Activated naive CD4-positive, alpha-beta T cell (primary cell): ENCODE results near the gene ACAD9.

Source experiments
- DNase-seq, 4 experiments: peaks; one replicate each; lab custom pipeline; 2025; lab: John Stamatoyannopoulos, UW

Gene ACAD9

GRCh38 chr3:128935922-128936321 is 56.5 kb downstream of the ACAD9 start:
- no peak for DNase-seq

- DNase-seq: no peak
Observed at GRCh38 chr3:128936341-128936740, 56.9 kb downstream of the ACAD9 start.

GRCh38 chr3:128940252-128940651 is 60.8 kb downstream of the ACAD9 start:
- no peak for DNase-seq

- DNase-seq: no peak
Observed at GRCh38 chr3:128942161-128942952, 62.9 kb downstream of the ACAD9 start.

GRCh38 chr3:128945041-128945877 is 65.8 kb downstream of the ACAD9 start:
- DNase-seq: no peak

- DNase-seq: no peak
Observed at GRCh38 chr3:128945878-128946175, 66.4 kb downstream of the ACAD9 start.

- DNase-seq: no peak
Observed at GRCh38 chr3:128946411-128946810, 67.0 kb downstream of the ACAD9 start.

- no peak for DNase-seq
Observed at GRCh38 chr3:128949158-128949557, 69.7 kb downstream of the ACAD9 start.

GRCh38 chr3:128950223-128950938 is 71.0 kb downstream of the ACAD9 start:
- no peak for DNase-seq

- DNase-seq: no peak
Observed at GRCh38 chr3:128956440-128956839, 77.0 kb downstream of the ACAD9 start.
